GM12878 (cell line): ENCODE results near the gene CNTNAP2.

ENCODE experiments used
- CBFB ChIP-seq: IDR thresholded peaks from 2 replicates; pipeline ENCODE4 v1.6.1; 2016; ENCODE audit warnings: antibody characterized with exemption, low read depth
- CBX5 ChIP-seq: sonication (generic); IDR thresholded peaks from 2 replicates; pipeline ENCODE4 v1.6.1; 2016; ENCODE audit warnings: low read depth, moderate library complexity, mild to moderate bottlenecking, inconsistent platforms
- EZH2 ChIP-seq: IDR thresholded peaks from 2 replicates; pipeline ENCODE4 v1.6.1; 2012; ENCODE audit warnings: low read depth, mild to moderate bottlenecking, control low read depth, inconsistent platforms, low read length, borderline replicate concordance; ENCODE audit not compliant: control insufficient read depth
- FOXM1 ChIP-seq: IDR thresholded peaks from 2 replicates; pipeline ENCODE4 v1.6.1; 2012; ENCODE audit warnings: low read depth, mild to moderate bottlenecking, inconsistent platforms, low read length, moderate library complexity
- GABPA ChIP-seq: IDR thresholded peaks from 2 replicates; pipeline ENCODE4 v1.6.1; 2014; ENCODE audit warnings: antibody characterized with exemption, low read depth, mild to moderate bottlenecking, inconsistent platforms
- MAX ChIP-seq: IDR thresholded peaks from 2 replicates; pipeline ENCODE4 v1.6.1; 2012; ENCODE audit warnings: low read depth, low read length, improper control_type of control experiment
- NR2C2 ChIP-seq: IDR thresholded peaks from 2 replicates; pipeline ENCODE4 v1.6.1; 2011; ENCODE audit warnings: borderline replicate concordance, low read depth; ENCODE audit not compliant: control insufficient read depth, insufficient read length
- POU2F2 ChIP-seq: IDR thresholded peaks from 3 replicates; pipeline ENCODE4 v1.6.1; 2011; ENCODE audit warnings: low read depth, mild to moderate bottlenecking, low read length, borderline replicate concordance
- TAF1 ChIP-seq: IDR thresholded peaks from 2 replicates; pipeline ENCODE4 v1.6.1; 2011; ENCODE audit warnings: mild to moderate bottlenecking, low read depth, low read length, borderline replicate concordance
- TF ChIP-seq, protein P1 (sequence below): fragments of 450-650 bp; IDR thresholded peaks from 2 replicates; pipeline ENCODE4 v1.6.1; 2017; ENCODE audit warnings: antibody characterized with exemption, mild to moderate bottlenecking, moderate library complexity

GRCh38 chr7:148147438-148147837 is 2030.8 kb downstream of the CNTNAP2 start:
- TF ChIP-seq CBFB = no peak
- TF ChIP-seq NR2C2 = no peak
- TF ChIP-seq FOXM1 = no peak
- TF ChIP-seq EZH2 = no peak
- TF ChIP-seq, protein P1, sequence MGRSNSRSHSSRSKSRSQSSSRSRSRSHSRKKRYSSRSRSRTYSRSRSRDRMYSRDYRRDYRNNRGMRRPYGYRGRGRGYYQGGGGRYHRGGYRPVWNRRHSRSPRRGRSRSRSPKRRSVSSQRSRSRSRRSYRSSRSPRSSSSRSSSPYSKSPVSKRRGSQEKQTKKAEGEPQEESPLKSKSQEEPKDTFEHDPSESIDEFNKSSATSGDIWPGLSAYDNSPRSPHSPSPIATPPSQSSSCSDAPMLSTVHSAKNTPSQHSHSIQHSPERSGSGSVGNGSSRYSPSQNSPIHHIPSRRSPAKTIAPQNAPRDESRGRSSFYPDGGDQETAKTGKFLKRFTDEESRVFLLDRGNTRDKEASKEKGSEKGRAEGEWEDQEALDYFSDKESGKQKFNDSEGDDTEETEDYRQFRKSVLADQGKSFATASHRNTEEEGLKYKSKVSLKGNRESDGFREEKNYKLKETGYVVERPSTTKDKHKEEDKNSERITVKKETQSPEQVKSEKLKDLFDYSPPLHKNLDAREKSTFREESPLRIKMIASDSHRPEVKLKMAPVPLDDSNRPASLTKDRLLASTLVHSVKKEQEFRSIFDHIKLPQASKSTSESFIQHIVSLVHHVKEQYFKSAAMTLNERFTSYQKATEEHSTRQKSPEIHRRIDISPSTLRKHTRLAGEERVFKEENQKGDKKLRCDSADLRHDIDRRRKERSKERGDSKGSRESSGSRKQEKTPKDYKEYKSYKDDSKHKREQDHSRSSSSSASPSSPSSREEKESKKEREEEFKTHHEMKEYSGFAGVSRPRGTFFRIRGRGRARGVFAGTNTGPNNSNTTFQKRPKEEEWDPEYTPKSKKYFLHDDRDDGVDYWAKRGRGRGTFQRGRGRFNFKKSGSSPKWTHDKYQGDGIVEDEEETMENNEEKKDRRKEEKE = no peak
- no peak for TF ChIP-seq CBX5
- TF ChIP-seq POU2F2 = no peak
- TF ChIP-seq GABPA = no peak
- no peak for TF ChIP-seq MAX
- TF ChIP-seq TAF1 = no peak
